NOMO-1 (cell line): ENCODE data around the gene NKIRAS1.
A peak's percentile ranks its signal among the peaks of the same experiment; 100 is the strongest.
"Not testable (repeated sequence)": the region's sequence is repeated elsewhere in the genome, so short reads cannot be mapped to it uniquely, and the experiment has no call there.

Experiments
- DNase-seq, 2 experiments: peaks; one replicate each; lab custom pipeline; 2025; ENCODE audit not compliant: unreplicated experiment in 2 of 2; lab: John Stamatoyannopoulos, UW

Gene NKIRAS1

GRCh38 chr3:23941440-23941839, 24.6 kb upstream of the NKIRAS1 start:
- no peak for DNase-seq

- no peak for DNase-seq
Measured at GRCh38 chr3:23940775-23941174, 24.0 kb upstream of the NKIRAS1 start.

GRCh38 chr3:23938688-23939087, 21.9 kb upstream of the NKIRAS1 start:
- DNase-seq: no peak

- DNase-seq: no peak
Measured at GRCh38 chr3:23937296-23937695, 20.5 kb upstream of the NKIRAS1 start.

GRCh38 chr3:23934253-23934652, 17.5 kb upstream of the NKIRAS1 start:
- DNase-seq: no peak

GRCh38 chr3:23932571-23932970, 15.8 kb upstream of the NKIRAS1 start:
- no peak for DNase-seq

GRCh38 chr3:23931597-23931996, 14.8 kb upstream of the NKIRAS1 start:
- no peak for DNase-seq

GRCh38 chr3:23928524-23928923, 11.7 kb upstream of the NKIRAS1 start:
- peak; percentile 7 to 60 for DNase-seq

GRCh38 chr3:23926736-23927135, 9.9 kb upstream of the NKIRAS1 start:
- no peak for DNase-seq

GRCh38 chr3:23926246-23926645, 9.5 kb upstream of the NKIRAS1 start:
- no peak for DNase-seq

- DNase-seq: no peak
Measured at GRCh38 chr3:23923786-23924185, 7.0 kb upstream of the NKIRAS1 start.

- DNase-seq: peak in 1 of 2 experiments; percentile 5
Measured at GRCh38 chr3:23921052-23921511, 4.3 kb upstream of the NKIRAS1 start.

- no peak for DNase-seq
Measured at GRCh38 chr3:23920151-23920655, 3.4 kb upstream of the NKIRAS1 start.

- DNase-seq: peak in 1 of 2 experiments; percentile 18
Measured at GRCh38 chr3:23919628-23920027, 2.8 kb upstream of the NKIRAS1 start.

- DNase-seq: not testable (repeated sequence)
Measured at GRCh38 chr3:23918331-23918730, 1.5 kb upstream of the NKIRAS1 start.

GRCh38 chr3:23917679-23918303, 1.0 kb upstream of the NKIRAS1 start:
- not testable (repeated sequence) for DNase-seq

- DNase-seq: peak; percentile 60 to 71
Measured at GRCh38 chr3:23916152-23916885, 471 bp downstream of the NKIRAS1 start.

- DNase-seq: peak; percentile 9 to 17
Measured at GRCh38 chr3:23915537-23916108, 1.2 kb downstream of the NKIRAS1 start.

- DNase-seq: no peak
Measured at GRCh38 chr3:23913873-23914743, 2.7 kb downstream of the NKIRAS1 start.

GRCh38 chr3:23913182-23913581, 3.6 kb downstream of the NKIRAS1 start:
- no peak for DNase-seq

GRCh38 chr3:23912335-23912734, 4.5 kb downstream of the NKIRAS1 start:
- not testable (repeated sequence) for DNase-seq
